ENCODE results near the gene FBLN1.
"Not testable (repeated sequence)": the region's sequence is repeated elsewhere in the genome, so short reads cannot be mapped to it uniquely, and the experiment has no call there.

Gene FBLN1

DNA sequence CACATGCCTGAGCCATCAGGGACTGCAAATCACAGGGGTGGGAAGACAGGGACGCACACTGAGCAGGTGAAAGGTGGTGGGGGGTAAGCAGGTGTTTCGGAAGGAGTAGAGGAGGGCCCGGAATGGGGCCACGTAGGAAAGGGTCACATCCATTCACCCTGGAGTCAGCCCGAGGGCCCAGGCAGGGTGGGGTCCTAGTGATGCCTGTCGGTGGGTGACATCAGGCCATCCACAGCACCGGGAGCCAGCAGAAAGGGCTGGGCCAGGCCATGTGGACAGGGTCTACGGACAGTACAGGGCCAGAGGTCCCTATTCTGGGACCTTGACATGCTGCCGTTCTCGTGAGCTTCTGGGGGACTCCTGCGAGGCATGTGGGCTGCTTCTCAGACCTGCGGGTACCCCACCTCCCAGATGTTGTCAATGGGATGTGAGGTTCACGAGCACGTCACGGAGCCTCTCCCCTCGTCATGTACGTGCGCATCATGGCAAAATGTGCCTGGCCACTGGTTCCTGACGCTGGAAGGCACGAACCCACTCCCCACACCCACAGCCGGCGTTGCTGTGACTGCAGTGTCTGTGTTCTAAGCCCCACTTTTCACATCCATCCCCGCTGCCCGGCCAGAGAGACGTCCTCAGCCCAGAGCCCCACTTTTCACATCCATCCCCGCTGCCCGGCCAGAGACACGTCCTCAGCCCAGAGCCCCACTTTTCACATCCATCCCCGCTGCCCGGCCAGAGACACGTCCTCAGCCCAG lies 84.1 kb downstream of the FBLN1 start:
- no peak for DNase-seq

DNA sequence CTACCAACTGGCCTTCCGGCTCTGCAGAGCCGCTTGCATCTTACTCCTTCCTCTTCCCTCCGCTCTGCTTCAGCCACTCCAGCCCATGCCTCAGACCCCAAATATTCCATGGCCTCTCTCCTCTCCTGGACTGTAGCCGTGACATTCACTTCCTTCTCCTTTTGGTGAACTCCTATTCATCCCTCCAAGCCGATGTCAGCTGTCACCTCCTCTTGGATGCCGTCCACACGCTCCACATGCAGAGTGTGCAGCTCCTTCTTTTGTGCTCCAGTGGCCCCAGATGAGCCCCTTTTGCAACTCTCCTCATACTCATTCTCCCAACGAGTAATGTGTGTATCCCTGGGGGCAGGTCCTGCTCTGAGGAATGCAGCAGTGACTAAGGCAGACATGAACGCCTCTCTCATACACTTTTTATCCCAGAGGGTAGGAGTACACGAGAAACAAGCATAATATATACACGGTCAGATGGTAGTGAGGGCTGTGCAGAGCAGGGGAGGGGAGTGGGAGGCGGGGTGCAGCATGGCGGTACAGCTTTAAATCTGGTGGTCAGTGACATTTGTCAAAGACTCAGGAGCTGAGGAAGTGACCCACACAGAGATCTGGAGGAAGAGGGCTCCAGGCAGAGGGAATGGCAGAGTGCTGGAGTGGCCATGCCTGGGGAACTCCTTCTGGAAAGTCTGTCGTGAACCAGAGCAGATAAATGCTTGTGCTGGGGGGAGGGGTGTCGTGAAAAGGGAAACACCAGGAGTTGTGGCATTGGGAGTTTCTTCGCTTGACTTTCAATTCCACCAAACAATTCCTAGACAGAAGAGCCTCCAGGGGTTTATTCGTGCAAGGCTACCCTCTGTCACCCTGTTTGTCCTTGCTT lies 85.2 kb downstream of the FBLN1 start:
- DNase-seq, result no peak

DNA sequence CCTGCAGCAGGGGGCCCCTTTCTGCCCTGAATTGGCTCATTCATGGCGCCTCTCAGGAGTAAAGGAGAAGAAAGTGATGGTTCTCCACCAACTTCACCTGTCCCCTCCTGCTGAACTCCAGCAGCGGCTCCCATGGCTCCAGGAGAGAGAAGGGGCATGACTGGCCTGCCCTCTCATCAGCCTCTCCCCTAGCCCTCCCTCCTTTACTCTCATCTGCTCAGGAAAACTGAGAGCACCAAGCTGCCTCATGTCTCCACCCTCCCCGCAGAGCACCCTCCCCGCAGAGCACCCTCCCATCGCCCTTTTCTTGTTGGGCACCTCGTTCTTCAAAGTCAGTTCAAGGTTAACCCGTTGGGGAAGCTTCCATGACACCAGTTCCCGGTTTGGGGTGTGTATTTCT lies 86.9 kb downstream of the FBLN1 start:
- DNase-seq, result no peak

DNA sequence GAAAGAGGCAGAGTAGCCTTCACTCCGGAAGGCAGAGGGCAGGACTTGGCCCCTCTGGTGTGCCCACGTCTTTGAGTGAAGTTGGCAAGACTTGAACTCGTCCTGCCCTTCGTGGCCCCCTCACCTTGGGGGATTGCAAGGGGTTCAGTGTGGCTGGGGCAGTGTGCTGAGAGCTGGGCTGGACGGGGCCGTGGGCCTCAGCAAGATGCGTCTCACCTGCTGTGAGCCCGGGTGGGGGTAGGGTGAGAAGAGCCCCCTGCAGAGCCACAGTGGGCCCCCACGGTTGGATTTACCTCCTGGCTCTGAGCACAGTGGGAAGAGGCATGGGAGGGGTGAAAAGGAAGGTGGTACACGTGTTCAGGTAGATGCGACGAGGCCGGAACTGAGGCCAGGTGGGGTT lies 87.6 kb downstream of the FBLN1 start:
- no peak for DNase-seq

DNA sequence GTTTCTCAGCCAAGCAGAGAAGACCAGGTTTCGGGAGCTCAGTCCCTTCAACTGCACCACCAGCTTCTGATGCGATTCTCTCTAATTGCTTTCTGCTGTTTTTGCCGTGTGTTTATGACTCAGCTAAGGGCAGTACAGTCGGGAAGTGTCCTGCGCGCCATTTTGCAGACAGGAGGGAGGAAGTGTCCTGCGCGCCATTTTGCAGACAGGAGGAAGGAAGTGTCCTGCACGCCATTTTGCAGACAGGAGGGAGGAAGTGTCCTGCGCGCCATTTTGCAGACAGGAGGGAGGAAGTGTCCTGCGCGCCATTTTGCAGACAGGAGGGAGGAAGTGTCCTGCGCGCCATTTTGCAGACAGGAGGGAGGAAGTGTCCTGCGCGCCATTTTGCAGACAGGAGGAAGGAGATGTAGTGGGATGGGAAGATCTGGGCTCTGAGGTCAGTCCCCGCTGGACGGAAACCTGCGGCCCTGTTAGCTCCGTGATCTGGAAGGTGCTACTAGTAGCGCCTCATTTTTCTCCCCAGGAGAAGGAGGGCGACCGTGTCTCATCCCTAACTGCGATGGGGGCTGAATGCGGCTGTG lies 89.0 kb downstream of the FBLN1 start:
- not testable (repeated sequence) for DNase-seq

DNA sequence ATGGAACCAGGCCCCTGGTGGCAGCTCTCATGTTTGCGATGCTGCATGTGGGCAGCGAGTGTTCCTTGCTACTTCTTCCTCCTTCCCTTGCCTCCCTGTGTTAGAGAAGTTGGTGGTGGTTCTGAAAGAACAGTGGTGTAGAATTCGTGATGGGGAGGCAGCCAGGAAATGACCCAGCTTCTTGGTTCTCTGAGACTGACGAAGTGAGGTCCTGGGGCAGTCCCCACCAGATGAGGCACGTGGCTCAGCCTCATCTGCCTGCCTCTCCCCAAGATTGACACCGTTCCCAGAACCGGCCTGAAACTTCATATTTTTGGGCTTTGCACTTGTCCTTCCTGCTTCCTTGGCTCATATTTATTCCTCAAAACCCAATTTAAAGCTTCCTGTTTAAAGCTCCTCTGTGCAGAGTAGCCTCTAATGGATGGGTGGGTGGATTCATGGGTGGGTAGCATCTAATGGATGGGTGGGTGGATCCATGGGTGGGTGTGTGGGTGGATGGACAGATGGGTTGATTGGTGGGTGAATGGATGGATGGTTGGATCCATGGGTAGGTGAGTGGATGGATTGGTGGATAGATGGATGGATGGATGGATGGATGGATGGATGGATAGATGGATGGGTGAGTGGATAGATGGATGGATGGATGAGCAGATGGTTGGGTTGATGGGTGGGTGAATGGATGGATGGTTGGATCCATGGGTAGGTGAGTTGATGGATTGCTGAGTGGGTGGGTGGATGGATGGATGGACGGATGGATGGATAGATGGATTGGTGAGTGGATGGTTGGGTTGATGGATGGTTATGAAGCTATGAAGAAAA lies 91.6 kb downstream of the FBLN1 start:
- no peak for DNase-seq

DNA sequence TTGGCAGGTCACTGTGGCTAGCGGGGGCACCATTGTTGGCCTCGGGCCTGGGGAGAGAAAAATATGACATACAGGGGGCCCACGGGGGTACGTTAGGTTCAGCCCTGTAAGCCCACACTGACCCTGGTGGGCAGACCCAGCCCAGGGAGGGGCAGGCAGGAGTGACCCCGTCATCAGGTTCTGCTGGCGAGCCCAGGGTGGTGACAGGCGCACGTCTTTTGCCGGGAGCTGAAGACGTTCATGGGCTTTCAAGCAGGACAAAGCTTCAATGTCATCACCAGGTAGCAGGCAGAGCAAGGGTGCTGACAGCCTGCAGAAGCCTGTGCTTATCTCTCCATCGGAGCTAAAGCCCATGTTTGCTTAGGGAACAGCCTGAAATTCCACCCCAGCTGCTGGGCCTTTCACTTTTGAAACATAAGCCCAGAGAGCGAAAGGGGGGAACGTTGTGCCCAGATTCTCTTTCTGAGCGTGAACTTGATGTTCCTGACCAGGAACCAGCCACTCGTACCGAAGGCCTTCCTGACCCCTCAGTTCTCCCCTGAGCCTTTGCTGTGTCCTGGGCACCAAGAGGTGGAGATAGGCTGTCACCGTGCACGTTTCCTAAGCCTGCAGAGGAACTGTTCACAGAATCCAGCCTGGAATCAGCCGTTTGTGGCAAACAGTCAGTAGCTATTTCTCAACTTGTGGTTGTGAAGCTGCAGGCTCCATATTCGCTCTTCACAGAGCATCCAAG lies 94.9 kb downstream of the FBLN1 start:
- no peak for DNase-seq

DNA sequence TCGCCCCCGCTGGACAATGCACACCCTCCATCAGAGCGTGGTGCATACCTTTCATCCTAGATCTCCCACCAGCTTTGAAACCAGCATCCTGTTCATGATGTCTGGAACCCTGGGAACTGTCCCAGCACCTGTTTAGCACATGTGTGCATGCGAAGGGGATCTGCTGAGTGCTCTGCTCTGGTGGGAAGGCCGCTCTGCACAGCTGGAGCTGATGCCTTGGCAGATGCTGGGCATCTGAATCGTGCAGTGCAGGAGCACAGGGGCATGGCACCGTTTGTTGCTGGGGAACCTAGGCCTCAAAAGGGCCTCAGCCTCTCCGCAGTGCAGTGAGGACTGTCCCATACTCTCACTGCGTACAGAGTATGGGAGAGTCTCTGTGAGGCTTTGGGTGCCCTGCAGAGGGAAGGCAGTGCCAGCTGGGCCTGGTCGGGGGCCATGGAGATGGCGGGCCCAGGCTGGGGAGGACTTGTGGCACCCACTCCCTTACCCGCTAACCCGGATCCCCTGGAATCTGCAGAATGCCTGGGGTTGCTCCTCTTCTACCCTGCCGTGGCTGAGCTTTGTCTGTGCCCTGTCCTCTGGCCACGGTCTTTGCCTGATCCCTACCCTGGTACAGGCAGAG lies 96.0 kb downstream of the FBLN1 start:
- DNase-seq, result no peak

DNA sequence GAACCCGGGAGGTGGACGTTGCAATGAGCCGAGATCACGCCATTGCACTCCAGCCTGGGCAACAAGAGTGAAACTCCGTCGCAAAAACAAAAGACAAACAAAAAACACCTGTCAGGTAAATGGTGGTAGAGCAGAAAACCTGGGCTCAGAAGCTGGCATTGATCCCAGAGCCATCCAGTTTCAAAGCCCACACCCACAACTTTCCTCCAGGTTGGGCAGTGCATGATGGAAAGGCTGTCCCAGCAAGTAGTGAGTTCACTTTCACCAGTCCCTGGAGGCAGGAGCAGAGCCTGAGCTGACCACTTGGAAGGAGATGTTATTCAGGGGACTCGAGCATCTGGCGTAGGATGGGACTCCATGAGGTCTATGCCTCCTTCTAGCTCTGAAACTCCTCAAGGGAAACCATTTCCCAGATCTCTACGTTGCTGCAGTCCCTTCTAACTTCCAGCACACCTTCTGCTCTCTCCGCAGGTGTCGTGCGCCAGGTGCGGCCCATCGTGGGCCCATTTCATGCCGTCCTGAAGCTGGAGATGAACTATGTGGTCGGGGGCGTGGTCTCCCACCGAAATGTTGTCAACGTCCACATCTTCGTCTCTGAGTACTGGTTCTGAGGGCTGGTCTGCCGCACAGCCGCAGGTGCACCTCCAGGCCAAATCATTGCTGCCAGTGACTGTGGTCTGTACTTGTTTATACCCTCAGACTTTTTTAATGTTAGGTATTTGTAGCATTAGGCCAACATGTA lies 97.3 kb downstream of the FBLN1 start:
- DNase-seq, result no peak

DNA sequence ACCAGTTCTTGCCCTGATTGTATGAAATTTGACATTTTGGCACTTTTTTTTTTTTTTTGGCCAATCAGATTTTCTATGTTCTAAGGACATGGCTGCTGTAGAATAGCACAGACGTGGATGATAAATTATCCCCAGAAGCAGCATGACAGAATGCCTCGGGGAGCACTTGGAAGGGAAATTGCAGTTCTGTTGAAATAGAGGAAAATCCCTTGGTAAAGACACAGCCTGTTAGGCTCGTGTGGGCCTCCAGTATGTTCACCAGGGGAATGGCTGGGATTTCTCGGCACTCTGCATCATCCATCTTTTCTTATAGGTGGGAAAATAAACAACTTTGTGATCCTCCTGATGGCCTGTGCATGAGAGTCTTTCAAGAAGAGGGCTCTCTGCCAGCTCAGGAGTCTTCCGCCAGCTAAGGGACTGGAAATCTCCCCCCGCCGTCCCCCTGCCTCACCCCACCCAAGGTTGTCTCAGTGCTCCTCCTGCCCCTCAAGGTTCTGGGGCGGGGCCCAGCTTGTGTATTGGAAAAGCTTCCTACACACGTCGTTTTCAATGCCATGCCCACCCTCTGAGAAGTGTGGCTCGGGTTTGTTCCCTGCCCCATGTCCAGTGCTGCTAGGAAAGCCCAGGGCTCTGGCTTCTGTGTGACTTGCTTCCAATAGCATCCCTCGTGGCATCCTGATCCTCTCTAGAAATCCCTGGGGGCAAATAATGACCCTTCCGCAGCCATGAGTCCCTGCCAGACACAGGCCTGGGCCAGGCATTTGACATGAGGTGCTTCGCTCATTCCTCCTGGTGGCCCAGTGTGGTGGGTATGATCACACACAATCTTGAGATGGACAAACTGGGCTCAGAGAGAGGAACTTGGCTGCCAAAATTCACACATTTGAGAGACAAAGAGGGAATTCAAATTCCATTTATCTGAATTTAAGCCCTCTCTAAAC lies 98.4 kb downstream of the FBLN1 start:
- no peak for DNase-seq

DNA sequence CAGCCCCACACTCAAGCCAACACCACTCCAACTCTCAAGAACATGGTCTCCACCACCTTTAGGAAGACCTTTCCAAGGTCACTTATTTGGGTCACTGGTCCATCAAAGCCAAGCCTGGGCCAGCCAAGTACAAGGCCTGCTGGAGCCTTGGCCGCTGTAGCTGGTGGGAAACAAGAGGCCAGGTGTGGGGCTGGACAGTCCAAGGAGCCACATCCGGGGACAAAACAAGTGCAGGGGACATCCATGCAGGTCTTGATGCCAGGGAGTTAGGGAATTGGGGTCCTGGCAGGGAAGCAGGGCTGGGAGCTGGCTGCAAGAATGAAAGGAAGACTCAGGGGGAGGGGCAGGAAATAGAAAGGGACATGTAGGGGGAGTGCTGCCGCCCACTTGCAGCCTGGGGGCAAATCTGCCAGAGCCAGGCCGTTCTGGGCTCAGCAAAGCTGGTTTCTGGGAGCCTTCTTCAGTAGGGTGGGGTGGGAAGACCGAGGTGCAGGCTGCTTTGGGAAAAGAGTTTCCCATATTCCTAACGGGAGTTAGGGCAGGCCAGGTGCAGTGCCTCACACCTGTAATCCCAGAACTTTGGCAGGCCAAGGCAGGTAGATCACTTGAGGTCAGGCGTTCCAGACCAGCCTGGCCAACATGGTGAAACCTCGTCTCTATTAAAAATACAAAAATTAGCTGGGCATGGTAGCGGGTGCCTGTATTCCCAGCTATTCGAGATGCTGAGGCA lies 99.5 kb downstream of the FBLN1 start:
- DNase-seq, result no peak

DNA sequence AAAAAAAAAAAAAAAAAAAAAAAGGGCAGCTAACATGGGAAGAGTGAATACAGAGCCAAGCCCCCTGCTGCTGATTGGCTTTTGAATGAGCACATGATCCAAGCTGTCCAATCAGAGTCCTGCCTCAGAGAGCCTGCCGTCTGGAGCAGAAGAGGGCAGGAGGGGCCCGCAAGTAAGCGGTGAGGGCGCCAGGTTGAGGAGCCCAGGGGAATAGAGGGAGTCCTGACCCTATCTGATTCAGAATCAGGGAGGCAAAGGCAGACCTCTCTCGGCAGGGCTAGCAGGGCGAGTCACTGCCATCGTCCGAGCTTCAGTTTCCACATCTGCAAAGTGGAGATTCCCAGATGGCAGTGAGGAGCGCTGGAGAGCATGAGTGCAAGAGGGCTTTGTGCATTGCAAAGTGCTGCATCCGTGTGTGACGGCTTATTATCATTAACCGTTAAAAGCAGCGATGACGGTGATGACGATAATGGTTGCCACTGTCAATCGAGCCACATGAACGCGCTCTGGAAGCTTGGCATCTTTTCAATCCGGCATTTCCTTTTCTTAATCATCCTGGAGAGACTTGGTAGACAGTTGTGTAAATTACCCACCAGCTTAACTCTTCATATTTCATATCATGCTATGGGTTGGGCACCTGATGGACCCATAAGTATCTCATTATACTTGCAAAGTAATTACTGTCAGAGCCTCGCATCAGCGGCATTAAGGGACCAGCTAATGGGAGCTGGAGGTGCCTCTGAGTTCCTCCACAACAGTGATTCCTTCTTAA lies 100.3 kb downstream of the FBLN1 start:
- peak in 1 of 2 donors; percentile 23 for DNase-seq

DNA sequence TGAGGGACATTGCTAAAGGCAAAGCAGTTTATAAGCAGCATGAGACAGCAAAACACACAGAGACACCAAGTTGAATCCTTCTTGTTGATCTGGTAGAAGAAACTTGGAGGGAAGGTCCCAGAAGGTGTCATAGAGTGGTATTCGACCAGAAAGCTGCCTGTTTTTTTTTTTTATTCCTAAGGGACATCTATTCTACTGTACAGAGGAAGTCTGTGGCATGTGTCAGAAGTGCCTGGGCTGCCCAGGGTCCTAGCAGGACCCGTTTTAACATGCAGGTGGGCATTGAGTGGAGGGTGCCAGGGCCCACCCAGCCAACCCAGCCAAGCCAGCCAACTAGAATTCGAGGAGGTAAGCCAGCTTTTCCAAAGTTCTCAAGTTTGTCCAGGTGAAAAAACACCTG lies 100.9 kb downstream of the FBLN1 start:
- DNase-seq, result no peak

DNA sequence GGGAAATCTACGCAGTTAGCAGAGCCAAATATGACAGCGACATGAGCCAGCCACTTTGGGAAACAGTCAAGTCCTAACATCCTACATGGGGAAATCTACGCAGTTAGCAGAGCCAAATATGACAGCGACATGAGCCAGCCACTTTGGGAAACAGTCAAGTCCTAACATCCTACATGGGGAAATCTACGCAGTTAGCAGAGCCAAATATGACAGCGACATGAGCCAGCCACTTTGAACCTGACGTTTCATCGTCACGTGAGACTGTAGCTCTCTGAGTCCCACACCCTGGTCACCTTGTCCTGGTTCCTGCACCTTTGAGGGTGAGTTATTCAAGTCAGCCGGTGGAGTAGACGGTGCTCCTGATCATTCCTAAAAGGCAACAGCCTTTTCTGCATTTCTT lies 105.4 kb downstream of the FBLN1 start:
- not testable (repeated sequence) for DNase-seq

DNA sequence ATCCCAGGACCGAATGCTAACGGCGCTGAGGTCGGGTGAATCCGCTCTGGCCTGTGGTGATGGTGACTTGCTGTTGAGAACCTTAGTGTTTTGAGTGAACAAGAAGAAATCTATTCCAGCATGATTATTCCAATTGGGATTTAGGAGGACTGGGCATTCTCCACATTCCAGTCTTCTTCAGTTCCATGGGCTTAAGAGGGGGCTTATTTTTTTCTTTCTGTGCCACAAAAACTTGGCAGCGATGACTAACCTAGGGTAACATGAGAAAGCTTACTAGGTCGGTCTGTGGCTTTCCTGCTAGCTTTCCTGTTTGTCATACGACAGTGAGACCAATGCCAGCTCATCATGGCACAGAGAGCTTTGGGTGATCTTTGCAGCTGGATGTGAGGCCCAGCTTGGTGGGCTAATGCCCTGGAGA lies 106.1 kb downstream of the FBLN1 start:
- DNase-seq, result peak in 1 of 2 donors; percentile 23

DNA sequence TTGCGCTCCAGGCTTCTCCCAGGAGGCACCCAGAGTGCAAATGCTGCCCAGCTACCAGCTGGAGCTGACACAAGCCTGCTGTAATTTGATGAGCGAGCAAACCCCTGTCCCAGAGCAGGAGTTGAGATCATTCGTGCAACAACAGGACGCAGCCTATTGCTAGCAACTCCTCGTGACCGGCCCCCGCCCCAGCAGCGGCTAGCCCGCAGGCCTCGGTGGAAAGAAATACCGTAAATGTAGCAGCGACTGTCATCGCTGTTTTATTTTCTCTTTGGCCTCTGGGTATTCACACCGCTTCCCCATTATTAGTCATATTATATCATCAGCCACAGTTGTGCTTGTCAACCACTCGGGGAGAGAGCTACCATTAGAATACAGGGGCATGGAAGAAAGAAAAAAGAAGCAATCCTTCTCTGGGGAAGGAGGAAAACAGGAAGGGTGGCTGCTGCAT lies 109.8 kb downstream of the FBLN1 start:
- DNase-seq, result peak; percentile 6 to 27

DNA sequence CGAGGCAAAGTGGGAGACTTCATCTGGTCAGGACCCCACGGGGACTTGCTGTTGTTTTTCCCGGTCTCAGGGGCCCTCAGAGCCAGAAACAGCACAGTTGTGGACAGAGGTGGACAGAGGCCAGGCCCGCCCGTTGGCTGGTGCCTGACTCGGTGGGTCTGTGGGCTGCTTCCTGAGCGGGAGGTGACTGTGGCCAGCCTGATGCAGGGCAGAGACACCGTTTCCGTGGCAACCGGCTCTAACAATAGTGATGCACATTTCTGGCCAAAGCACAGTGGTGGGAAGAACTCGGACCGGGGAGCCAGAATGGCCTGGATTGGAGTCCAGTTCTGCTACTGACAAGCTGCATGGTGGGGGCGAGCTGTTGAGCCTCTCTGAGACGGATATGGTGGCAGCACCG lies 110.3 kb downstream of the FBLN1 start:
- no peak for DNase-seq

DNA sequence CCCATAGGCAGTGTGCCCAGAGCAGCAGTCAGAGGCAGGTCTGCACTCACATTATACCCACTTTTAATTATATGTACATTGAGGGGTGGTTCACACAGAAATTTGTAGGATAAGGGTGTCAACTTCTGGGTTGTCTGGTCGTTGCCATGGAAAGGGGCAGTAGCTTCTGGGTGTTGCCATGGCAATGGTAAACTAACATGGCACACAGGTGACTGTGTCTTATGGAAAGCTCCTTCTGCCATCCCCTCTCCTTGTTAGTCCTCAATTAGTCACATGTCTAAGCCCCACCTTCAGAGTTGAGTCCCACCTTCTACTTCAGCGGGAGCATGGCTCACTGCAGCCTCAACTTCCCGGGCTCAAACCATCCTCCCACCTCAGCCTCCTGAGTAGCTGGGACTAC lies 112.7 kb downstream of the FBLN1 start:
- no peak for DNase-seq
